HL-60/S4 treated with phorbol 12-myristate 13-acetate at 8.2 ng/mL for 4 days and 3 days (cell line): ENCODE data around the gene KIF23.

Experiments used
- in situ Hi-C: fragments of 300-500 bp; cut with MboI; formaldehyde crosslinking; loops from 2 replicates; pipeline ENCODE4 v1.15.0; 2022; ENCODE audit warnings: low sequenced_read_pairs

The KIF23 gene

GRCh38 chr15:69434238-69434637, 20.1 kb downstream of the KIF23 start:
- in situ Hi-C loops, result no loop called here

GRCh38 chr15:69434679-69435078, 20.5 kb downstream of the KIF23 start:
- in situ Hi-C loops, result no loop called here

DNA sequence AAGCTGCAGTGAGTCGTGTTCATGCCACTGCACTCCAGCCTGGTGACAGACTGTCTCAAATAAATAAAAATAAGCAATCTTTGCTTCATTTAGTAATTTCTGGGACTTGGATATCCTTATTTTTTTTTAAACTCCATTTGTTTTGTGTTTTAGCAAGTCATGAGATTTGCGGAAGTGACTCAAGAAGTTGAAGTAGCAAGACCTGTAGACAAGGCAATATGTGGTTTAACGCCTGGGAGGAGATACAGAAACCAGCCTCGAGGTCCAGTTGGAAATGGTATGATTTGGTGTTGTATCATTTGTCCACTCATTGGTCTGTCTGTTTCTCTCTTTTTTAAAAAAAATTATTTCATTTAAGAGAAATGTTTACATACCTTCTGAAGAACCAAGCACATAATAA, 21.8 kb downstream of the KIF23 start:
- in situ Hi-C loops, result no loop called here

GRCh38 chr15:69436951-69437350, 22.8 kb downstream of the KIF23 start:
- in situ Hi-C loops, result no loop called here

DNA sequence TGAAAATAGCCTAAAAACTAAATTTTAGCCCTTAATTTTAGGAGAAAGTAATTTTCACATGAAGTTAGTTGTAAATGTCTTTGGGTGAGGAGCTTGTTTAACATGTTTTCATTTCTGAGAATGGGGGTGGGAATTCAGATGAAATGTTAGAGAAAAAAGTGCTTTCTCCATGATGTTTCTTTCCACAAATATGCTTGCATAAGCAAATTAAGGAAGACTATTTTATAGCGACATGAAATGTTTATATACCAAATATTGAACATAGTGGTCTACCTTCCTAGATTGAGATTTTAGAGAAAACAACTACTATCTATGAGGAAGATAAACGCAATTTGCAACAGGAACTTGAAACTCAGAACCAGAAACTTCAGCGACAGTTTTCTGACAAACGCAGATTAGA, 25.5 kb downstream of the KIF23 start:
- in situ Hi-C loops, result no loop called here

- in situ Hi-C loops, result no loop called here
These were observed 29.0 kb downstream of the KIF23 start for GRCh38 chr15:69443032-69443611.

- in situ Hi-C loops, result no loop called here
These were observed 30.5 kb downstream of the KIF23 start for GRCh38 chr15:69444686-69445085.

GRCh38 chr15:69446953-69447352, 32.8 kb downstream of the KIF23 start:
- in situ Hi-C loops, result no loop called here

DNA sequence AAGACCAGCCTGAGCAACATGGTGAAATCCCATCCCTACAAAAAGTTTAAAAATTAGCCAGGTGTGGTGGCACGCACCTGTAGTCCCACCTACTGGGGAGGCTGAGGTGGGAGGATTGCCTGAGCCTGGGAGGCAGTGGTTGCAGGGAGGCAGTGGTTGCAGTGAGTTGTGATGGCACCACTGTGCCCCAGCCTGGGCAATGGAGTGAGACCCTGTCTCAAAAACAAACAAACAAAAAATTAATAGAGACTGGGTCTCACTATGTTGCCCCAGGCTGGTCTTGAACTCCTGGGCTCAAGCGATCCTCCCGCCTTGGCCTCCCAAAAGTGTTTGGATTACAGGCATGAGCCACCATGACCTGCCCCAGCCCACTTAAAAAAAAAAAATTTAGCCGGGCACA, 36.1 kb downstream of the KIF23 start:
- in situ Hi-C loops, result loop anchor here (25.0 kb wide), 1 partner anchor 1037 kb away; no protein-coding TSS in a partner anchor

- in situ Hi-C loops, result loop anchor here (25.0 kb wide), 1 partner anchor 1036 kb away; no protein-coding TSS in a partner anchor
These were observed 37.0 kb downstream of the KIF23 start for GRCh38 chr15:69450968-69451695.

DNA sequence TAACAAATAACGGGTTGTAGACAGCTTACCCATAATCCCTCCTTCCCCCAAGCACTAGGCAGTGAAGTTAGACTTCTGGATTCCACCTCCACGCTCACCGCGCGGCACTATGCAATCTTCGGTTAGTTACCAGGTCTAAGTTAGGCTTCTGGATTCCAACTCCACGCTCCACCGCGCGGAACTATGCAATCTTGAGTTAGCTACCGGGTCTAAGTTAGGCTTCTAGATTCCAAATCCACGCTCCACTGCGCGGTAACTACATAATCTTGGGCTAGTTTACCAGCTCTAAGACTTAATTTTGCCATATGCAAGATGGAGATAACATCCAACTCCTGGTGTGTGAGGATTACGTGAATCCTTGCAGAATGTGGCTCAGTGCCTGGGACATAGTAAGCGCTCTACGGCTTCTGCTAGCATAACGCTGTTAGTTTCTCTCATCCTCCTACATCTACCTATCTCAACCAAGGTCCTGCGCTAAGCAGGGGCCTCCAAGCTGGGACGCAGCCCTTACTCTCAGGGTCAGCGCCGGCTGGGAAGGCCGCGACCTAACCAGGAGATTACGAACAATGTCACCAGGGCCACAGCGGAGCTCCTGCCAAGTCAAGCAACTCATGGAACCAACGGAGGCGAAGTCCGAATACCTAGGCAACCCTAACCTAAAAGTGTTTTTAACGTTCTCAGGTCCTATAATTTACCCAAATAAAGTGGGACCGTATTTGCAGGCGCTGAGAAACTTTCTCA, 38.0 kb downstream of the KIF23 start:
- in situ Hi-C loops, result loop anchor here (25.0 kb wide), 1 partner anchor 1035 kb away; no protein-coding TSS in a partner anchor

GRCh38 chr15:69452692-69453521, 38.8 kb downstream of the KIF23 start, which contains the start of gene RPLP1:
RPLP1 (plus strand) TSS chr15:69452818; CDS start chr15:69452949, 131 bp downstream.
- in situ Hi-C loops, result loop anchor here (25.0 kb wide), 1 partner anchor 1034 kb away; no protein-coding TSS in a partner anchor

- in situ Hi-C loops, result loop anchor here (25.0 kb wide), 1 partner anchor 1032 kb away; no protein-coding TSS in a partner anchor
These were observed 40.8 kb downstream of the KIF23 start for GRCh38 chr15:69454953-69455352.

DNA sequence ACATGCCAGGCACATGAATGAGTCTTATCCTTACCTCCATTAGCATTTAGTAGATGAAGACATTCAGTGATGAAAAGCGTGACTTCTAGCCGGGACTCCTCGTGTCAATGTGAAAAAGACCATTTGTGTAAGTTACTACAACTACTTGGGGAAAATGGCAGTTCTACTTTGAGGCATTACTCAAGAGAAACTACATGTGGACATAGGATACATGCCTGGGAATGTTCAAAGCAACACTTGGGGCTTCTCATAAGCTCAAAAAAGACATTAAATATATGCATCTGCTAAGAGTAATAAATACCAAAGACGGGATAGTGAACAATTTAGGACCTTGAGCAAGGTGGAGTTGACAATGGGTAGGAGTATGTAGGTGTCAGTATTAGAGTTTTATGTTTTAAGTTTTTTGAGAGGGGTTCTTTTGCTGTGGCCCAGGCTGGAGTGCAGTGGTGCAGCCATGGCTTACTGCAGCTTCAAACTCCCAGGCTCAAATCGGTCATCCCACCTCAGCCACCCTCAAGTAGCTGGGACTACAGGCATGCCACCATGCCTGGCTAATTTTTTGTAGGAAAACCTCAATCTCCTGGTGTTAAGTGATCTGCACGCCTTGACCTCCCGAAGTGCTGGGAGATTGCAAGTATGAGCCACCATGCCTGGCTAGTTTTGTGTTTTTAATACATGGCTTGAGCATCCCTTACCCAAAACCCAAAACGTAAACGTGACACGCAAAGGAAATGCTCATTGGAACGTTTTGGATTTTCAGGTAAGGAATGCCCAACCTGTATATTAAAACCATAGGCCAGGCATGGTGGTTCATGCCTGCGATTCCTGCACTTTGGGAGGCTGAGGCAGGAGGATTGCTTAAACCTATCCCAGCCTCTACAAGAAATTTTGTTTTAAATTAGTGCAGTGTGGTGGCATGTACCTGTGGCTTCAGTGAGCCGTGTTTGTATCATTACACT, 42.3 kb downstream of the KIF23 start:
- in situ Hi-C loops, result loop anchor here (25.0 kb wide), 1 partner anchor 1031 kb away; no protein-coding TSS in a partner anchor

DNA sequence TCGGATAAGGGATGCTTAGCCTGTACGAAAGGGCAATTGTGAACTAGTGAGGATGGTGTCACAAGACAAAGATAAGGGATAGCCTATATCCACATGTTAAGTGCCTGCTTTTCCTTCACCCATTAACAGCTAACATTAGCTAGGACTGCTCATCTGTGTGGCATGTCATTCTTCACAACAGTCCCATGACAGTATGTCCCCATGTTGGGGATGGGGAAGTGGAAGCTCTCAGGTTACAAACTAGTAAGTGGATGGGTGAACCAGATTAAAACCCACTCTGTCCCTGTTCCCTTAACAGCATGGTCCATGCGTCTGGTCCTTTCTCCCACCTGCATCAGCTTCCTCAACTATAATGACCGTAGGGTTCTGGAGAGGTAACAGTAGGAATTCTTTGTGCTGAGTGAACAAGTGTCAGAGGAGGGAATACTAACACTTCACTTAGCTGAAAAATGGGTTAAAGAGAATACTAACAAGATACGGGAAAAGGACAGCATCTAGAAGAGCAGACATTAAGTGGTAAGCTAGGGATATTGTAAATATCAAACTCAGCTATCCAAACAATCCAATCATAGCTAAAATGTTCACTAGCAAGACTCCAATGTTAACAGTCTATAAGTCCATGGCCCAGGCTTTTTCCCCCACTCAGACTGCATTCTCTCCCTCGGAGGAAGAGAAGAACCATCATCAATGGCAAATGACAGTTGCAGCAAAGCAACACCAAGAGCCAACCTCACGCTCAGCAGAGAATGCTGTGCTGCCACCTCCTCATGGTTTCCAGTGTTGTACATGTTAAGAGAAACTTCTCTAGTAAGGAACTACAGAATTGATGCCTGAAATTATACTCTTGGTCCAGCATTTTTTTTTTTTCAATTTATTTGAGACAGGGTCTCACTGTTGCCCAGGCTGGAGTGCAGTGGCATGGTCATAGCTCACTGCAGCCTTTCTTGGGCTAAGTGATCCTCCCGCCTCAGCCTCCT, 43.4 kb downstream of the KIF23 start:
- in situ Hi-C loops, result loop anchor here (25.0 kb wide), 1 partner anchor 1030 kb away; no protein-coding TSS in a partner anchor

DNA sequence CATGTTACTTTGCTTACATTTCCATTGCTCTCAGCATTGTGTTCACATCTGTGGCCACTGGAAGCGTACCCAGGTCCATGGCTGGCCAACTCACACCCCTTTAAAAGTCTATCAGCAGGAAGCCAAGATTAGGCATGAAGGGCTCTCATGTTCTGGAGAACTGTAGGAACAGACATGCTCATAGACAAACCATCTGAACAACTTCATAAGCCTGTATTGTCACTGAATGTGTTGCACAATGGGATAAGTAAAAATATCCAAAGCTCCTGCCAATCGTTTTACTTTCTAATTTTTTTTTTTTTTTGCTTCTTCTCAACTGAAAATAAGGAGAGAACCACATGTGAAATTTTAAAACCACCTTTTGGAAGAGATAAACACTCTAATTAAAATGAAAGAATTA, 44.9 kb downstream of the KIF23 start:
- in situ Hi-C loops, result loop anchor here (25.0 kb wide), 1 partner anchor 1028 kb away; no protein-coding TSS in a partner anchor

GRCh38 chr15:69460481-69460880, 46.3 kb downstream of the KIF23 start:
- in situ Hi-C loops, result loop anchor here (25.0 kb wide), 1 partner anchor 1027 kb away; no protein-coding TSS in a partner anchor

- in situ Hi-C loops, result loop anchor here (25.0 kb wide), 1 partner anchor 1025 kb away; no protein-coding TSS in a partner anchor
These were observed 47.9 kb downstream of the KIF23 start for GRCh38 chr15:69462030-69462492.
